GM19438 (cell line): Measurements from ENCODE around the gene GALNT9.
"Not testable (repeated sequence)": the region's sequence is repeated elsewhere in the genome, so short reads cannot be mapped to it uniquely, and the experiment has no call there.

Experiments
- ATAC-seq: cut with Tn5 transposase; IDR thresholded peaks from one replicate; pipeline ENCODE4 v1.9.1; 2021; ENCODE audit warnings: low read depth; ENCODE audit not compliant: unreplicated experiment

Gene GALNT9

GRCh38 chr12:132153501-132154340, 175.7 kb downstream of the GALNT9 start:
- peak; percentile 86 for ATAC-seq

- ATAC-seq, result no peak
These were observed 176.4 kb downstream of the GALNT9 start for GRCh38 chr12:132152953-132153352.

GRCh38 chr12:132152411-132152821, 177.0 kb downstream of the GALNT9 start:
- no peak for ATAC-seq

GRCh38 chr12:132151766-132152410, 177.5 kb downstream of the GALNT9 start:
- no peak for ATAC-seq

- no peak for ATAC-seq
These were observed 178.1 kb downstream of the GALNT9 start for GRCh38 chr12:132151145-132151765.

GRCh38 chr12:132150780-132151144, 178.6 kb downstream of the GALNT9 start:
- no peak for ATAC-seq

- ATAC-seq, result not testable (repeated sequence)
These were observed 179.9 kb downstream of the GALNT9 start for GRCh38 chr12:132149526-132149925.

- no peak for ATAC-seq
These were observed 180.9 kb downstream of the GALNT9 start for GRCh38 chr12:132148368-132149045.

GRCh38 chr12:132147423-132148367, 181.7 kb downstream of the GALNT9 start:
- ATAC-seq, result no peak

GRCh38 chr12:132146772-132147422, 182.5 kb downstream of the GALNT9 start:
- no peak for ATAC-seq
